Fibroblast of skin of left biceps (primary cell): ENCODE data around the gene EDAR.

ENCODE experiments used
- DNase-seq, 2 experiments: peaks; one replicate each; pipeline ENCODE4 v3.0.0-alpha.2; 2013; ENCODE audit warnings: low read depth in 2 of 2

EDAR gene

DNA sequence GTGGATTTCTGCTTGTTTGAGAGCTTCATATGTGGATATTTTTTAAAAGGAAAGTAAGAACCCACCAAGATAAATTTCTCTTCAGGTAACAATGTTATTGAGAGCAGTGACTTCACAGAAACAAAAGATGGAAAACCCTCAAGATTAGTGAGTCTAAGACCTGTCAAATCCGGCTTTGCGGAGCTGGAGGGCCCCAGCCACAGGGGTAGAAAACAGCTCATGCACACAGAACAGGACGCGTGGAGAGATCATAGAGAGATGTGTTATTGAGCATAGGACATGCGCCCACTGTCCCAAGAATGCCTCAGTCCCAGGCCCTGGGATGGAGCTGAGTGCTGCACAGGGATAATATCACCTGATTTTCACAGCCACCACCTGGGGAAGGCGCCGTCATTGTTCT lies 21.3 kb downstream of the EDAR start:
- DNase-seq, result no peak

DNA sequence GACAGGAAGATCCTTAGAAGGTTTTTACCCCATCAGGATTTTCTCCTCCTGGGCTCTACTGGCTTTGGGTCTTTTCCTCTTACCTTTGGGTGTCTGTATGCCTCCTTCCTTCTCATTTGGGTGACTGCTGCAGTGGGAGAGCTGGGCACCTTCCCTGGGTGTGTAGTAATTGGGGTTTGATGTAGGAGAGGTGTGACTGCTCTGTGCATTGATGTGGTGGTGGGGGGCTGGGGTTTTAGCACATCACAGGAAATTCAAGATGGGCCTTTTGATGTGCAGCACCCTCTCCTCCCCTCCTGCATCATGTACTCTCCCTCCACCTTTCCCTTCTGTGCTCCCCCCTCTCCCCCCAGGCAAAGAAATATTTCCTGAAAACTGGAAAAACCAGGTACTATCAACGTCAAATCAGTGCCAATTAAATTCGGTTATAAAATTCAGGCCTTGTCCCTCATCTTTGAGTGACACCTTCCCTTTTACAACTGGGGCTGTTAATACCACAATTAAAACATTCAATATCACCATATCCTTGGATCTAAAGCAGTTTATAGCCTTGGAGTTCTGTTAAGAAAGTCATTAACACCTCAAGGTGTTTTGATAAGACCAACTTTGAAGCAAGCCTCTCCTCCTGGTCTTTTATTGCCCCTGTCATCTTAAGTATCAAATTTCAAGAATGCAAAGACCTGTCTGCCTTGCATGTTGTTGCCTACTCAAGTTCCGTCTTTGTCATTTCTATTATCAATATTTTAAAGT lies 23.3 kb downstream of the EDAR start:
- no peak for DNase-seq

DNA sequence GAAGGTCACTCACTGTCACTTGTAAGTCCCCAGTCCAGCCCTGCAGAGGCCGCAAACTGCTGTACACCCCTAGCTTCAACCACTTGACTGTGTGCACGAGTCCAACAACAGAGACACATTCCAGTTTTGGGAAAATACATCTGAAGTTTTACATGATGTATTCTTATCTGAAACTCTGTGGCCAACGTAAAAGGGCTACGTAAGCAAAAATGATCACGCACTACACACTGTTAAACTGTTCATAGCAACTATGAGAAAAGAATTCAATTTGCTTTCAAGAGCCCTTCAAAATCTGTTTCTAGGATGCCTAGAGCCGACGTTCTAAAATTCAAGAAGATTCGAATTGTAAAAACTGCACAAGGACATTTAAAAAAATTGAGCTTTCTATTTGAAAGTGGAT lies 26.0 kb downstream of the EDAR start:
- no peak for DNase-seq

DNA sequence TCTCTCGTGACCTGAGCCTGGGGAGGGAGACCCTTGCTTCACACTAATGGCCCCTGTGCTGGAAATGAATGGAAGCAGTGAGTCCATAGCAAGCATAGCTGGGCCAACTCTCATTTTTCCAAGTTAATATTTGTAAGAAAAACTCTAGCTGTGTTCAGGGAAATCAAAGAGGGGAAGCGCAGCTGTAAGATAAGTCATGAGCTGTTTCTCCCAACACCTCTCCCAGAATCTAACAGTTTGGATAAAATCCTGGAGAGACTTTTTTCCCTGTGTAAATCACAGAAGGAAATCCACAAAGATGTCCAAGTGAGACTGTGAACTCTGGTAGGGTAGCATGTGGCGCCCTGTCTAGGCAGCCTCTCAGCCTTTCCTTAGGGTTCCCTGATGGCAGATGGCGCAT lies 27.2 kb downstream of the EDAR start:
- no peak for DNase-seq

DNA sequence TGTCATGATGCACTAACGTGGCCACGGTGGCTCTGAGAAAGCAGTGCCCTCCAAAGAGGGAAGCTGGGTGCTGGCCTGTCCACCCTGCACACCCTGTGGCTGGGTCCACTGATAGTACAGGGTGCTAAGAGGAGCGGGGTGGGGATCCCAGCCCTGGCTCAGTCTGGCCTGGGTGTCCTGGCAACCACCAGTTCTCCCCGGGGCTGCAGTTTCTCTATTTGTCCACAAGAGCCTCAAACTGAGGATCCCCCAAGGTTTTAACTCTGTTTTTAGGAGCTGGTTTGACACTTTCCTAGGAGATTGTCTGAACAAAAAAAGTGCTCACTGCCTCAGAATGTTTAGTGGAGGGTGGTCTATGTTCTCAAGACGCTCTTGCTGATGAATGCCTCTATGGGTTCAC lies 29.0 kb downstream of the EDAR start:
- no peak for DNase-seq

DNA sequence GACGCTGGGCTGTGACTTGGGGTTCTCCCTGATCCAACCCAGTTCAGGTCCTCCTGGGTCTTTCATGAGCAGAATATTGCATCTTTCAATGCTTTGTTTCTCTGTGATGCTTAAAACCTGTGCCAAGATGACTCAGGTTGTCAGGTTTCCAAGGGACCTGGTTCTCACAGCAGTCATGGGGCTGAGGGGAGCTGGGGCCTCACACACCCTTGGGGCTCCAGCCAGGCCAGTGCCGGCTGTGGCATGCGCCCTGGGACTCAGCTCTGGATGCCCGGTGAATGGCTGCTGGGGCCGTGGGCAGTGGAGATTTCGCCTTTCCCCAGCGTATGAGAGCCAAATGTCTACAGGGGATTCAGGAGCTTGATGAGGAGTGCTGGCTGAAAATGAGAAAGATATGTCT lies 29.6 kb downstream of the EDAR start:
- no peak for DNase-seq

DNA sequence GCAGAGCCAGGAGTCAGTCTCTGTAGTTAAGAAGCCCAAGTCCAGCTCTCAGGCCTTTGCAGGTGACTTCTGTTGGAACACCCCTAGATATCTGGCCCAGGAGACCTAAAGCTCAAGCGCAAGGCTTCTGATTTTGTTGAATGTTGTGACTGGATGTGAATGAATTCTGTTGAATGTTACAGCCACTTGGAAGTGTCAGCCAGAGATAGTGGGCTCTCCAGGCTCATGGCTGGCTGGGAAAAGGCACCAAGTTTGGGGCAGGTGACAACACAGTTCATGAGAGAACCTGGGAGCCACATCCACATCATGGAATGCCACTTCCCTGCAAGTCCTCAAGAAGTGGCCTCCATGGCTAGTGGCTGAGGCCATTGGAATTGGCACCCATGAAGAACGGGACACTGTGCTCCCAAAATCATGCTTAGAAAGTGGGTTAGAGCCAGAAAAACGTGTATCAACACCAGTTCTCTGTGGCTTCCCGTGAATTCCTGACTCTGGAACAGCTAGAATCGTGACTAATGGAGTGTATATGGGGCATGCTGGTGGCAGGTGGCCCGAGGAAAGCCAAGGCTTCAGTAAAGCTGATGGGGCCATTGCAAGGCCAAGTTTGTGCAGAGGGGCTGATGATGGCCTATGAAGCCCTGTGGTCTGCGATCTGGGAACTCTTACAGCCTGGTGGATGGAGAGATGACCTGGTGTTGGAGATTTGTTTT lies 30.2 kb downstream of the EDAR start:
- no peak for DNase-seq

DNA sequence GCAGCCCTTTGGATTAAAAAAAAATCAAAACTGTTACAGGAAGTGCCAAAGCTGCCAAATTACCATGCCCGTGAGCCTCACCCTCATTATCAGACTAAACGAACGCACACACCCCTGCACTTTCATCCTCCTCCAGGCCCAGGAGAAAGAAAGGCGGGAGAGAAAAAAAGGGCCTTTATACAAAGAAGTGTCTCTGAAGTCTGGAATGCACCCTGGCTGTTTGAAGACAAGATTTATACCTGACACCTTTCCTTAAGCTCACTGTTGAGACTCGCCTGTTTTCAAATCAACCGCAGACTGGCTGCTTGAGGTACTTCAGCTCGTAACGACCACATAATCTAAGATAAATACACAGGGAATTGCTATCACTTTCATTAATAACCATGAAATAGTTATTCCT lies 31.0 kb downstream of the EDAR start:
- DNase-seq, result no peak

DNA sequence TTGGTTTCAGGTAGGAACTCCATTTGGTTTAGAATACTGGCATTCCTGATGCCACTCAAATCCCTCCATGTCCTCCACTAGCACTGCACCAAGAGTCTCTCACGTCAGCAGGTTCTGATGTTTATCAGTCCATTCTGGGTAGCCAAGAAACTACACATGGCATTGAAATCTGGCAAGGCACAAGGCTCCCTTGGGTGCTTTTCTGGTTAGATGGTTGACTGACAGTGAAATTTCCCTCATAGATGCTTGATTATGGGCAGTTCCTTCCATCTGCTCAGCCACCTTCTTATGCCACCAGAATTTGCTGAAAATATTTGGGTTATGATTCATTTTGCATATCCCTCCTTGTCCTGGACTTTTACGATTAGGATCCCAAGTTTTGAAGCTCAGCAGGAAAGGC lies 32.6 kb downstream of the EDAR start:
- no peak for DNase-seq

DNA sequence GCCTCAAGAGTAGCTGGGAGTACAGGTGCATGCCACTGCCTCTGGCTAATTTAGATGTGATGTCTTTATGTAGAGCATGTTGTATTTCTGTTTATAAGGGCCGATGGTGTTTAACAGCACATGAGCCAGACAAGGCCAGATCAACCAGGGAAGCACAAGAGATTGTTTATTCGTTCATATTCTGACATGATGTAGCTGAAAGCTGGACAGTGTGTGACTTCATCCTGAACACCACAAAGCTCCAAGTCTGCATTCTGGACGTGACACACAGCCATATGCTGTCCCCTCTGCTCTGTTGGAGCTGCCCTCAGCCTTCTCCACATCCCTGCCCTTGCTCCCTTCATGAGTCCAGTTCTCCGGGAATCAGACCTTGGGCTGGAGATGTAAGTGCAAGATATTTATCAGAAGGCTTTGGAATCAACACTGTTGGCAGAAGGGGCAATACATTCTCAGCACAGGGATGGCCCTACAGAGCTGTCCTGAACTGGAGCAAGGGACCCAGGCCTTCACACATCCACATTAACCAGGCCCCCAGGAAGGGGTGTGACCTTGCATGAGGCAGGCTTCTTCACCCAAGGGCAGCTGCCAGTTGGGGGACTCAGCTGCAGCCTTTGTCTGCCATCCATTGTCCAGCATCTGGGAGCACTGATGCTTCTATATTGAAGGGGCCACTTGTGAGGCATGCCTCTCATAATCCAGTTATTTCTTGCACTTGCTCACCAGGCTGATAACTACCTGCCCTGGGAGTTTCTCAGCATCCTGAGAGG lies 38.5 kb downstream of the EDAR start:
- DNase-seq, result no peak

DNA sequence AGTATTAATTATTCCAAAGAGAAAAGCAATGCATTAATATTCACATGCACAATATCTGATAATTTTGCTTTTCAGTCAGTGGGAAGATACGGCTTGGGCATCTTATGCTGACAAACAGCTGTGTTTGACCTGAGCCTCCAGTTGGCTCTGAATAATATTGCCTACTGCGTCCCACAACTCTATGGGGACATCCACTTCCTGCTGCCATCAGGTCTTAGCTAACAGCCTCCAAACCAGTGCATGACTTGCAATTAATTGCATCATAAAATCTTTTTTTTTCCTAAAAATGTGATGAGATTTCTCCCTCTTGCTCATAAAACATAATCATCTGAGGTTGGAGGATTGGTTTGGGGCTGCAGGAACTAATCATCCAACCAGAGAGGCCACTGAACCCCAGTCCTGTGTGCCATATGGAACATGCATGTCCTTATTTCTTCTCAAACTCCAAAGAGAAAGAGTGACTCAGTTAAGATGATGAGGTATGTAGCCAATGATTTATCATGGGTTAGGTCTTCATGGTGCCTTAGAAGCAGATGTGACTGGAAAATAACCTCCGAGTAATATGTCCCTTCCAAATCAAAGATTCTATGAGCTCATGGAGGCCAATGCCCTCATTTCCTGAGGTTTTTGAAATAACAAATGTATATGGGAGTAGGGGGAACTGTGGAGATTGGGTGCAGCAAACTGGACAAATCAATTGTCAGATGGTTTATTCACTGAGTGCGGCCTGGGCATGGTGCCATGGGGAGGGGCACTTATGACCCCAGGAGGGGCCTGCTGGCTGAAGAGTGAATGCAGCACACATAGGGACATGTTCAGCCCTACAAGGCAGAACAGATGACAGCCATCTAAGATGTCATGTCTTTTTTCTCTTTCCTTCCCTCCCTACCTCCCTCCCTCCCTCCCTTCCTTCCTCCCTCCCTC lies 39.4 kb downstream of the EDAR start:
- no peak for DNase-seq

DNA sequence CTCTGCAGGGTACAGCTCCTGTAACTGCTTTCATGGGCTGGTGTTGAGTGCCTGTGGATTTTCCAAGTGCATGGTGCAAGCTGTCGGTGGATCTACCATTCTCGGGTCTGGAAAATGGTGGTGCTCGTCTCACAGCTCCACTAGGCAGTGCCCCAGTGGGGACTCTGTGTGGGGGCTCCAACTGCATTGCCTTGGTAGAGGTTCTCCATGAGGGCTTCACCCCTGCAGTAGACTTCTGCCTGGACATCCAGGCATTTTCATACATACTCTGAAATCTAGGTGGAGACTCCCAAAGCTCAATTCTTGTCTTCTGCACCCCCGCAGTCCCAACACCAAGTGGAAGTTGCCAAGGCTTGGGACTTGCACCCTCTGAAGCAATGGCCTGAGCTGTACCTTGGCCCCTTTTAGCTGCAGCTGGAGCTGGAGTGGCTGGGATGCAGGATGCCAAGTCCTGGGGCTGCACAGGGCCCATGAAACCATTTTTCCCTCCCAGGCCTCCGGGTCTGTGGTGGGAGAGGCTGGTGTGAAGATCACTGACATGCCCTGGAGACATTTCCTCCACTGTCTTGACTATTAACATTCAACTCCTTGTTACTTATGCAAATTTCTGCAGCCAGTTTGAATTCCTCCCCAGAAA lies 41.6 kb downstream of the EDAR start:
- DNase-seq, result no peak

DNA sequence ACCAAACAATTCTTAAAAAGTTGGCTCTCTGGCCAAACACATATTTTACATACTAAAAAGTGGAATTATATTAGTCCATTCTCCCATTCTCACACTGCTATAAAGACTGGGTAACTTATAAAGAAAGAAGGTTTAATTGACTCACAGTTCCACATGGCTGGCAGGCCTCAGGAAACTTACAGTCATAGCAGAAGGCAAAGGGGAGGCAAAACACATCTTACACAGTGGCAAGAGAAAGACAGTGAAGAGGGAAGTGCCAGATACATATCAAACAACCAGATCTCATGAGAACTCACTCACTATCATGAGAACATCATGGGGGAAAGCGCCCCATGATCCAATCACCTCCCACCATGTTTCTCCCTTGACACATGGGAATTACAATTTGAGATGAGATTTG lies 42.6 kb downstream of the EDAR start:
- no peak for DNase-seq

DNA sequence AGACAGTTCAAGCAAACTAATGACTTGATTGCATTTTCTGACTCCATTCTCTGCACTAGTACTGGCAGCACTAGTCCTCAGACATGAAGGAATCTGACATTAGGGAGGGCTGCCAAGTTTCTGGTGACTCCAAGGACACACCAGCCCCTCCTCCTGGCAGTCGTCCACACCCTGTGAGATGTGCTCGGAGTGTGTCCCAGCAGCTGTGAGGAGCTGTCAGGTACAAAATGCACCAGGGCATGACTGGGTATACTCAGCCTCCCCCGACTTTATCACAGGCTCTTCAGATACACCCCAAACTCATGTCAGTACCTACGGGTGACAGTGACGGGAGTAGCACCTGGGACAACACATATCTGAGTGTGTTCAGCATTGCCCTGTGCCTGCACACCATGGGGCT lies 43.1 kb downstream of the EDAR start:
- DNase-seq, result no peak

DNA sequence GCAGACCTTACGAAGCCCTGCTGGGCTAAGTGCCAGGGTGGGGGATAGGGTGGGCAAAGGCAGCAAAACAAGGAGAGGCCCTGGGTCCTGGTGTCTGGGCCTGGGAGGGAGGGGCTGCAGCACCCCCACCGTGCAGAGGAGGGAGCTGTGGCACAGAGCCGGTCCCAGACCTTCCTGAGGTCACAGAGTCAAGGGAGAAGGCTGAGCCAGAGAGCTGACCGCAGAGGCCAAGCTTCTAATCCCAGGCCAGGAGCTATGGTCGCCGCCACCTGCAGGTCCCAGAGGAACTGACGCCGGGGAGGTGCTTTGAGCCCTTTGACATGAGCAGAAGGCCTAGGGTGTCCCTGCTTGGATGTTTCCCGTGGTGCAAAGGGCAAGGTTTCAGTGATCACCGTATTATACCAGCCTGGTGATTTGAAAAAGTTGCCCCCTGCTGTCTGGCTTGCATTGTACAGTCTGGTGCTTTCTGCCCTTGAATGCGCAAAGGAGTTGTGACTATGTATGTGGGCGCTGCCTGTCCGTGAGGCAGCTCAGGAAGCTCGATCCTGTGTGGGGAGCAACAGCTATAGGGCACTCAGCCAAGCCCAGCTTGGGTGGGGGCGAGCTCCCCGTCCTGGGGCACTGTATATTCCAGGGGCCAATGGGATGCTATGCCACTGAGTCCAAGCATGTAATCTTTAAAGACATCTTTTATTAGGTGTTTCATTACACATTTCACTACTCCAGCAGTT lies 44.3 kb downstream of the EDAR start:
- DNase-seq, result no peak

DNA sequence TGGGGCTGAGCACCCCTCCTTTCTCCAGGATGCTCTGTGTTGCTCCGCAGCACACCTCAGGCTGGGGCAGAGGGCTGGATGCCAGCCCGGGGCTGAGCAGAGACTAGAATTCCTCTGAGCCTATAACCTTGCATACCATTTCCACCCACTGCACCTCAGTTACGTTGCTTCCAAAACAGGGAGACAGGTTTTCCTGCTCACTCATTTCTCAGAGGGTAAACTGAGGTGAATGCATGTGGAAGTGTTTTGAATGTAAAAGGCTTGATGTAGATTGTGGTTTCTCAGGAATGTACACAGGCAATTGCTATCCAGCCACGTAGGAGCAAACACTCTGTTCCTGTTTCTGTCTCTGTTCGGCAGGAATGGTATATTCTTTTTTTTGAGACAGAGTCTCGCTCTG lies 45.3 kb downstream of the EDAR start:
- no peak for DNase-seq

DNA sequence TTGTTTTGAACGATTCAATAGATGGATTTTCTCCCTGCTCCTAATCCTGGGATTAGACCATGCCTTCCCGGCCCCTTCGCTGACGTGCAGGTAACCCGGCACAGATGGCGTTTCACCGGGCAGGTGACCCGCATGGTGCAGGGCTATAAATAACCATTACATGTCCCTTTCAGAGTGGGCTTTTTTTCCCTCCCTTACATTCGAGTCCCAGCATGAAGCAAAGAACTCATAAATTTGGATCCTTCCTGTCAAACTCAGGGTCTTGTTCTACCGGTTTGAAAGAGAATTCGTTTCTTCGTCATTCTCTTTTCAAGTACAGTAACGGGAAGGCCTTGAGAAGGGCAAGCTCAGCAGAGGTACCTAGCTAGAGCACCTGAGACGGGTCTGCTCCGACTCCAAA lies 46.1 kb downstream of the EDAR start:
- DNase-seq, result no peak

DNA sequence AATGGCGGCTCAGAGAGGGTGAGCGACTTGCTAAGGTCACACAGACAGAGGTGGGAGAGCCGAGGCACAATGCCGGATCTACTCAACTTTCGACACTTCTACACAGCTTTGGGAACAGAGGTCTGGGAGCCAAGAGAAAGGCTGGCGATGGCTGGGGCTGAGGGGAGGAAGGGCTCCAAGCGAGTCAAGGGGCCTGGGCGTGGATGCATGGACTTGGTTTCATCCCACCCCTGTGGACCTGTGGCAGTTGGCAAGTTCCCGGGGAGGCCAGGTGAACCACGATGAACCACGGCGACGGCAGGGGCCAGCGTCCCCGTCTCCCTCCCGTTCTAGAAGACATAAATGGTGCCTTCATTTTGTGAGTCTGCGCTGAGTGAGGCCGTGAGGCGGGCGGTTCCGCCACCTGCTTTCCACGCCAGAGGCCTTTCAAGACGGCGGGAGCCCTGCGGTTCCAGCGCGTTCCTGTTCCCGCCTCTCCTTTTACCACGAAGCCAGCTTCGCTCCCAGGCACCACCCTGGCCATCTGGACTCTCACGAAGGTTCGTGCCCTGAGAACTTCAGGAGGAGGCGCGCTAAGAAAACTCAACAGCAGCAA lies 46.7 kb downstream of the EDAR start:
- no peak for DNase-seq

DNA sequence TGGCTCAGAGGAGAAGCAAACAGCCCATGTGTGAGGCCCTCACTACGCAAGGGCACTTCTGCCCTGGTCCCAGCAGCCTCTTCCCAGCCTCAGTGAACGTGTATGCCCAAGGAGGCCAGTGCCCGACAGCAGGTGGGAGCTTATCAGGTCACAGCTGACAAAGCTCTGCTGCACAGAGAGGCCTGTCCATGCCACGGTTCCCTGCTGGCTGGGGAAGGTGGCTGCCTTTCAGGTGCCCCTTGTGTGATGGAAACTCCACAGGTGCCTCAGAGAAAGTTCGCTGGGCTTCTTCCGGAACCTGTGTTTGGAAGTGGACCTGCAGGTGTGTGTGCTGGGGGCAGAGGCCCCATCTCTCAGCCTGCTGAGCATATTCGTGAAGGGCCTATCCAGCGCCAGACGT lies 47.3 kb downstream of the EDAR start:
- no peak for DNase-seq

DNA sequence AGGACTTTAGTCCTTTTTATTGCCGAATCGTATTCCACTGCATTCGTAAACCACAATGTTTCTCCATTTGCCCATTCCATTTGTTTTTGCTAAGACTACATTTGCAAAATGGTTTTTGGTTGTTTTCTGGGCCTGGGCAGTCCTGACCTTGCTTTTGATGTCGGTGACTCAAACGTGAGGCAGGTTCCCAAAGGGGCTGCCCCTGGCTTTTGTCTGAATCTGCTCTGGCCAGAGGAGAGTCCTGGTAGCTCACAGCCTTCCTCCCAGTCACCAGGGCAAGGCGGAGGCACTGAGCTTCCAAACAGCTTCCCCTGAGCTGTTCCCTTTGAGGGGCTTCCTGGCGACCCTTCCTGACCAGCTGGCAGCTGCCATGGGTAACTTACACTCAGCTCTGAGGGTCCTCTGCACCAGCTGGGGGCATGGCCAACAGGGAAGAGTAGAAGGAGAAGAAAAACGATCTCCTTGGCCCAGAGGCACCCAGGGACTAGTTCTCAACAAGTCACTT lies 47.8 kb downstream of the EDAR start:
- DNase-seq, result no peak
